ENCODE measurements around the gene COPZ1.

COPZ1 gene

GRCh38 chr12:54379398-54380201, 54.7 kb downstream of the COPZ1 start:
- peak; percentile 91 for DNase-seq

GRCh38 chr12:54381136-54381535, 56.2 kb downstream of the COPZ1 start:
- no peak for DNase-seq

GRCh38 chr12:54383041-54383609, 58.2 kb downstream of the COPZ1 start:
- no peak for DNase-seq

- DNase-seq: peak; percentile 41
Measured at GRCh38 chr12:54384591-54385041, 59.7 kb downstream of the COPZ1 start, which contains the start of gene ZNF385A. TSS of gene ZNF385A (minus strand) at chr12:54384733. CDS start at chr12:54384514, 219 bp downstream.

DNA sequence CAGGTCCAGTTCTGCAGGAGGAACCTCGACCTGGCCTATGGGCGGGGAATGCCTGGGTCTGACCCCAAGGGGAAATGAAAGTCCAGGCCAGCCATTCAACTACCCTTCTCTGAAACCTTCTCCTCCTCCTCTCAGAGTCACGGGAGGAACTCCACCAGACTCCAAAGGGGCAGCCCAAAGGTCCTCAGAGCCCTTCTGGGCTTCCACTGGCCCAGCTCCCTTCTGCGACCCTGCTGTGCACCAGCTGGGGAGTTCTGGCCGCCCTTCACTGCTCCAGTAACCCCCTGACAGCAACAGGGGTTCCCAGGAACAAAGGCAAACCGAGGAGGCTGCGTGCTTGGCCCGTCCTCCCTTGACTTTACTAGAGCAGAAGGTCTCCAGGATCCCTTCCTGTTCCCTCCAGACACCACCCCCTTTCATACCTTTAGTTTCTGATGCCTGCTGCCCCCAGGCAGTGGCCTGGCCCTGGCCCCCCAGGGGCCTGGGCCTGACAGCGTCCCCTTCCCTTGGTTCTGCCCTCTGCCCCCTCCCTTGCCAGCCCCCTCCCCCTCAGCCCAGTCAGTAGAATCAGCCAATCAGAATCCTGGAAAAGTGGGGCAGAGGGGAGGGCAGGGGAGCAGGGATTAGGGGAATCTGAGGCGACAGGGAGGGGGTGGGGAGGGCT, 60.5 kb downstream of the COPZ1 start:
- DNase-seq: peak; percentile 88

GRCh38 chr12:54386403-54387113, 61.6 kb downstream of the COPZ1 start:
- no peak for DNase-seq

DNA sequence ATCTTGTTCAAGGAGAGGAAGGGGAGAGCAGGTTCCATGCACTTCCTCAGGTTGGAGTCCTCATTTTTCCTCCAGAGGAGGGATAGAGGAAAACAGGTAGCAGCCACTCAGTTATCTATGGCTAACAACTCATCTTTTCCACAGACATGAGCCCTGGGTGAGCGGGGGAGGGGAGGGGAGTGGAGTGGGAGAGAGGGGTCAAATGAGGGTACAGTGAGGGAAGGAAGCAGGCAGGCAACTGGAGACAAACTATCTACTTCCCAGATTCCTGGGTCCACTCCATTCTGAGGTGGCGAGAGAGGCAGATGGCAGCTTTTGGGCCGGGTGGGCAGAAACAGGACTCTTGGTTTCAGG, 62.2 kb downstream of the COPZ1 start:
- no peak for DNase-seq

DNA sequence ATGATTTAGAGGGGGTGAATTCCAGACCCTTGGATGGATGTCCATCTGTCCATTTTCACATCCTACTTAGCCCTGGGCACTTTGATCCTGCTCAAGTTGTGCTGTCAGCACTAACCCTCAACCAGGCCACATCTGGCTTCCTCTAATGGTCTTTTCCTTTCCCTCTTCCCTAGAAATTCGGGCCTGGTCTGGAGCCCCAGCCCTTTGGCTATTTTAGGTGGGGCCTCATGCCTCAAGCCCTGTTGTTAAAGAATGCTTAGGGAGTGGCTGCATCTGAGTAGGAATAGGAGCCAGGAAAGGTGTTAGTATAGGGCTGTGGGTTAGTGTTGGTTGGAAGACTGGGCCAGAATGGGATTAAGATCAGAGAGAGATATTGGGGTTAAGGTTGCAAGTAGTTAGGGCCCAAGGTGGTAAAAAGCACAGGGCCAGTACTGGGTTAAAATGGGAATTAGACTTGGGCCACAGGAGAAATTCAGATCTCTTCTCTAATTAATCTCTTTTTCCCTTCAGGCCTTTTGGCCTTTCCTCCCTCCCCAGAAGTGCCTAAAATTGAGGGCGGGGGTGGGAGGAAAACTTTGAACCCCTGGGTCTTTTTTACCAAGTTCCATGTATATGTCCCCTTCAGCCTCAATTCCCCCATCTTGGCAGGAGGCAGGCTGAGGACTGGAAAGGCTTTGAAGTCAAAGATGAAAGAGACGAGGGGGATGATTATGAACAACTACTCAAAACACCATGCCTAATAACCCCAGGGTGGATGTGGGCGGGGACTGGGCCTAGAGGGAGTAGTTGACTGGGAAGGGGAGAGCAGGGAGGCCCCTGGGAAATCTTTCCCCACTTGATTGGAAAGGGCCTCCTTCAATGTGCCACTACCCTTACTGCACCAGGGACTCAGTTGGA, 63.6 kb downstream of the COPZ1 start:
- DNase-seq: peak; percentile 19

- peak; percentile 27 for DNase-seq
Measured at GRCh38 chr12:54389134-54389508, 64.2 kb downstream of the COPZ1 start.

DNA sequence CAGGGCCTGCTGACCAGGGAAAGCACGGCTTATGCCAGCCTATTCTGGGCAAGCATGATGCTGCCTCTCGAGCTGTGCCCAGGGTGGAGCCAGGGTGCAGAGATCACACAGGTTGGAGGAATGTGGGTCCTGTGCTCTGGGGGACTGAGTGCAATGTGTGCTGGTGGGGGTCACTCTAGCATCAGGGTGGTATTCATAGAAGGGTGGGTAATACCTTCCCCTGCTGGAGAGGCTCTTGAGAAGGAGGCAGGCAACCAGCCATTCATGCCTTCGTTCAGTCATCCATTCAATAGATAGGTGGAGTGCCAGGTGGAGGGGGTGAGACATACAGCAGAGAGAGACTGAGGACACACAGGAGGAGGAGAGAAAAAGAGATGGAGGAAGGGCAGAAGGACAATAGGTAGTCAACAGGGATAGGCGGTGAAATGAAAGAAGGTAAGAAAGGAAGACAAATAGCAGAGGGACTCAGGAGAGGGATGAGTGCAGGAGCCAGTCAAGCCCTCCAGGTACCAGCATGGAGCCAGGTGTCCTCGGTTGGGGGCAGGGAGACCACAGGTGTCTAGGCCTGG, 64.8 kb downstream of the COPZ1 start:
- DNase-seq: no peak

GRCh38 chr12:54390176-54390667, 65.3 kb downstream of the COPZ1 start:
- DNase-seq: peak; percentile 87

DNA sequence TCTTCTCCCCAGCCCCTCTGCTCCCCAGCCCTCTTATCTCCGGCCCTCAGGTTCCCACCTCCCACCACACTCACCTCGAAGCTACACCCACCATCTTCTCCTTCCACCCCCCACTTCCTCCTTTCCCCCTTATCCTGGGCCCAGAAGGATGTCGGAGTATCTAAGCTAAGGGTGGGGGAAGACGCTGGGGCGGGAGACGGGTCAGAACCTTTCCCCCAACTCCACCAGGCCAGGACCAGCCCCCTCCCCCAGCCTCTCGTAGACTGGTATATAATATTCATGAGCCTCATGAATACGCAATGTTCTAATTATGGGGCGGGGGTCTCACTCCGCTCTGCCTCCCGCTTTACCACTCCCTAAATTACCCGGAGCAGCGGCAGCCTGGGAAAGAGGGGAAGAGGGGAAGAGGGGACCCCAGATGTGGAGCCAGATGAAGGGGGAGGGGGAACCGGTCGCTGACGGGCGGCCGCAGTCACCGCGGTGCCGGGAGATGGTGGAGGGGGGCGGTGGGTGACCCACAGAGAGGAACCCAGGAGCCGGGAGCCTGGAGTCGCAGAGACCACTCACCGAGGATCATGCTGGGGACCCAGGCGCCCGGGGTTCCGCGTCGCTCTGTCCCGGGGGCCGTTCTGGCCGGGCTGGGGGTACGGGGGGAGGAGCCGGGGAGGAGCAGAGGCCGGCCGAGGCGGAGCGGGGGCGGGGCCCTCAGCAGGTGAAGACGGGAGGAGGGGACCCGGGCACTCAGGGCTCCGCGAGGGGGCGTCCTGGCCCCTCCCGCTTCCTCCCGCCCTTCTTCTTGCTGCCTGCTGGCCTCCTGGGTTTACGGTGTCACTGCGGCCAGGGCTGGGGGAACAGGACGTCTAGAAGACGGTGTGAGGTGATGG, 66.0 kb downstream of the COPZ1 start:
- DNase-seq: peak; percentile 75

DNA sequence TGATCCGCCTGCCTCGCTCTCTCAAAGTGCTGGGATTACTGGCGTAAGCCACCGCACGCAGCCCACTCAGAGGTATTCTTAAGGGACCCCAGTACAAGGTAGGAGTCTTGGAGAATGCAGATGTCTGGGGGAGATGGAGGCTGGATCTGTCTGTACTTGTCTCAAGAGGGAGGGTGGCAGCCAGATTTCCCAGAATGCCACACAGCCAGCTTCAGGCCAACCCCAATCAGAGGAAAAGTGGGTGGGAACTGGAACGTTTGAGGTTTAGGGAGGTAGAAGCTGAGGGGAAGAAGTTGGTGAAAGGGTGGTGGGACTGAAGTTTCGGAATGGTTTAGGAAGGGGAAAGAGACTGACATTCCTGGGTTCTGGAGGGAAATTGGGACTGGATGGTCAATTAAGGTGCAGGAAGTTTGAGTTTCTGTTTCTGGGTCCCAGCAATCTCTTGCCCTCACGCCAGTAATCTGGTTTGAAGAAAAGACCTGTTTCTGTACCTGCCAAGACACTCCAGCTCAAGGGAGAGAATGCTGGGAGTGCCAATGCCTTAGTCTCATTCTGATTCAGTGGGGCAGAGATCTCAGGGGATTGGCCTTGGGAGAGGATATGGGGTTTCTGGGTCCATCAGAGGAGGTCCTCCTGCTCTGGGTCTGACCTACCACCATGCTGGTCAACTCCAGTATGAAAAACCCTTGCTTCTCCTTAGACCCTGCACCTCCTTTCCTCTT, 67.7 kb downstream of the COPZ1 start:
- peak; percentile 38 for DNase-seq

DNA sequence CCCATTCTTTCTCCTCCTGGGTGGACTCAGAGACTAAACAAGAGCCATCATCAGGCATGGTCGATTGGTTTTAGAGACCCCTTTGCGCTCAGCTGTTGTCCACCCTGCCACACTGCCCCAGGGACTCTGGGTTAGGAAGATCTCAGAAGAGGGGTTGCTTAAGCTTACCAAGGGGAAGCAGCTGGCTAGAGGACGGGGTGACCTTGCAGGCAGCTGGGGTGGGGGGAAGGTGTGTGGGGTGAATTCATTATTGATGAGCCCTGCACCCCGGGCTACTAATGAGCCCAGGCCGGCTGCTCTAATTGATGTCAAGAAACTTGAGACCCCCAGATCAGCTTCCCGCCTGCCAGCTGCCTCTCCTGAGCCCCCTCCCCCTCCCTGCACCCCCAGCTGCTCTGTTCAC, 68.3 kb downstream of the COPZ1 start:
- peak; percentile 73 for DNase-seq

DNA sequence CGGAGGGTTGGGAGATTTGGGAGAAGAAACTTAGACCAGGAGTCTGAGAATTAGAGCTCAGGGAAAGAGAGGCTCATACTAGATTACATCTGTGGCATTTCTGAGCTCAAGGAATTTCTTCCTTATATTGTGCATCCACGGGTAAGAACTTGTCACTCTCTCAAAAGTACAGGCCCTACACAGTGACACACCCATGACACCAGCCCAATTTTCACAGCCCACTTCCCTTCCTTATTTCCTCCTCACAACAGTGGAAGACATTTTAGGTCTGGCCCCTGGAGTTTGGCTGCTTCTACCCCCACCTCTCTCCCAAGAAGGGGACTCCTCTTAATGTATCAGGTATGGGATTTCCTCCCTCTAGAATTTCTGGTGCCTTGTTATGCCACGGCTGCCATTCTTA, 68.8 kb downstream of the COPZ1 start:
- no peak for DNase-seq

- peak; percentile 75 for DNase-seq
Measured at GRCh38 chr12:54394281-54394719, 69.4 kb downstream of the COPZ1 start.

DNA sequence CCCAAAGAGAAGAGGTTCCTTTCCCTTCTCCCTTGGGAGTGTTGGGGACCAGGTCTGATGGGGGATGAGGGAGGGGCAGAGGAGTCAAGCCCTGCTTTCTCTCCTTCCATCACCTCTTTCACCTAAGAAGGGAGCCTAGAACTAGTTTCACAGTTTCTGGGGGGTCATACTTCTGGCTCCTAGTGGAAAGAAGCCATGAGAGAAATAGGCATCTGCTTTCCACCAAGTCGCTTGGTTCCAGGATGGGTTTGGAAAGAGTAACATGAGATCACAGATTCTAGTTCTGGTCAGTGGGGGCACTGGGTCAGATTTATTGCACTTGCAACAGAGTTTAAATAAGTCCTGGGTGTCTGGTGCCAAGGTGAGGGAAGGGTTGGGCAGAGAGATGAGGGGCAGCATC, 70.1 kb downstream of the COPZ1 start:
- DNase-seq: no peak

DNA sequence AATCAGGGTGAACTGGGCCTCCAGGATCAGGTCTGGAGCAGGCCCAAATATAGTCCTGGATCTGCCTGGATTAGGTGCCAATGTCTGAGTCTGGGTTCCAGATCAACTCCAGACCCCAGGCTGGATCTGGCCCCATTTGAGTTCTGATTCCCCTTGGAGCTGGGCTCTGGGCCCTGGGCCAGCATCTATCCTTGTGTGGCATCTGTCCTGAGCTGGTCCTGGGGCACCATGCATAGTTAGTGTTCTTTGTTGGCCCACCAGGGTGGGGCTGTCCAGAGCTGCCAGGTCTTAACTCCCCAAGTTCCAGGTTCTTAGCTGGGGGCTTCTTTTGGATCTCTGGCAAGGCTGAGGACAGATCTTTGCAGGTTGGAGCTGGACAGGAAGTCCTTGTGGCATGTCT, 70.6 kb downstream of the COPZ1 start:
- DNase-seq: no peak

GRCh38 chr12:54397157-54397556, 72.2 kb downstream of the COPZ1 start:
- no peak for DNase-seq

DNA sequence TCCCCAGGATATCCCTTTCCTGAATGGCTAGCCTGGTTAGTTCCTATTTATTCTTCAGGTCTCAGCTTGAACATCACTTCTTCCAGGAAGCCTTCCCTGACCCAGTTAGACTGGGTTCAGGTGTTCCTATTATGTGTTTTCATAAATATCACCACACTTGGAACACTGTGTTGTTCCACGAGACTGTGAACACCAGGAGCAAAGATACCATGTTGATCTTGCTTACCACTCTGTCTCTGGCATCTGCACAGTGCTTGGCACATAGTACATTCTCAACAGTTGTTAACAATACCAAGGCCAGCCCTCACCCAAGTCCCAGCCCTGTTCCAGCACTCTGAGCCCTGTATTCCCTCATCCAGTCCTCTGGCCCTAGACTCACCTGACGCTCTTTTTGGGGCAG, 73.3 kb downstream of the COPZ1 start:
- no peak for DNase-seq
